Parathyroid adenoma (tissue), 2 donors: ENCODE data around the gene RPP14.
A peak's percentile ranks its signal among the peaks of the same experiment; 100 is the strongest.

ENCODE experiments used
- H2AFZ ChIP-seq: fragments of 300-600 bp; sonication (generic); one replicate; pipeline ENCODE4 v1.7.0; 2017; ENCODE audit warnings: antibody characterized with exemption, mild to moderate bottlenecking
- H3K27ac ChIP-seq: fragments of 300-600 bp; sonication (generic); one replicate; pipeline ENCODE4 v1.7.0; 2017
- H3K27me3 ChIP-seq: fragments of 300-600 bp; sonication (generic); one replicate; pipeline ENCODE4 v1.7.0; 2017; ENCODE audit warnings: low read length; ENCODE audit not compliant: control insufficient read depth, insufficient read depth
- H3K36me3 ChIP-seq: fragments of 300-600 bp; sonication (generic); one replicate; pipeline ENCODE4 v1.7.0; 2017; ENCODE audit warnings: low read length; ENCODE audit not compliant: control insufficient read depth, insufficient read depth
- H3K4me1 ChIP-seq: fragments of 300-600 bp; sonication (generic); one replicate; pipeline ENCODE4 v1.7.0; 2017; ENCODE audit warnings: control low read depth
- H3K4me2 ChIP-seq: fragments of 300-600 bp; sonication (generic); one replicate; pipeline ENCODE4 v1.7.0; 2017; ENCODE audit warnings: low read length
- H3K4me3 ChIP-seq: fragments of 300-600 bp; sonication (generic); one replicate; pipeline ENCODE4 v1.7.0; 2017; ENCODE audit warnings: low read depth, low read length
- H3K79me2 ChIP-seq: fragments of 300-600 bp; sonication (generic); one replicate; pipeline ENCODE4 v1.7.0; 2017; ENCODE audit warnings: control low read depth
- H3K9ac ChIP-seq: fragments of 300-600 bp; sonication (generic); one replicate; pipeline ENCODE4 v1.7.0; 2017; ENCODE audit warnings: mild to moderate bottlenecking
- H3K9me3 ChIP-seq: fragments of 300-600 bp; sonication (generic); one replicate; pipeline ENCODE4 v1.7.0; 2017; ENCODE audit warnings: low read length; ENCODE audit not compliant: control insufficient read depth
- TF ChIP-seq, protein P1 (sequence below): fragments of 300-600 bp; sonication (generic); IDR thresholded peaks from one replicate; pipeline ENCODE4 v1.7.0; 2017; ENCODE audit warnings: antibody characterized with exemption, mild to moderate bottlenecking
- donor health status: primary hyperparathyroidism.

The RPP14 gene

GRCh38 chr3:58329922-58330413 lies 23.9 kb downstream of the RPP14 start:
- Histone ChIP-seq H3K4me1 (peaks cover 32% of the 10 kb centered on the region), H3K9ac (no peak overlapping the region), H3K27ac (no peak overlapping the region), H3K4me2 (no peak overlapping the region), H3K79me2 (peaks cover 8% of the 10 kb centered on the region), H3K36me3 (no peaks in the 10 kb centered on the region), H3K4me3 (no peak overlapping the region), H3K9me3 (no peaks in the 10 kb centered on the region), H2AFZ (no peak overlapping the region), H3K27me3 (no peaks in the 10 kb centered on the region)
- TF ChIP-seq, protein P1, sequence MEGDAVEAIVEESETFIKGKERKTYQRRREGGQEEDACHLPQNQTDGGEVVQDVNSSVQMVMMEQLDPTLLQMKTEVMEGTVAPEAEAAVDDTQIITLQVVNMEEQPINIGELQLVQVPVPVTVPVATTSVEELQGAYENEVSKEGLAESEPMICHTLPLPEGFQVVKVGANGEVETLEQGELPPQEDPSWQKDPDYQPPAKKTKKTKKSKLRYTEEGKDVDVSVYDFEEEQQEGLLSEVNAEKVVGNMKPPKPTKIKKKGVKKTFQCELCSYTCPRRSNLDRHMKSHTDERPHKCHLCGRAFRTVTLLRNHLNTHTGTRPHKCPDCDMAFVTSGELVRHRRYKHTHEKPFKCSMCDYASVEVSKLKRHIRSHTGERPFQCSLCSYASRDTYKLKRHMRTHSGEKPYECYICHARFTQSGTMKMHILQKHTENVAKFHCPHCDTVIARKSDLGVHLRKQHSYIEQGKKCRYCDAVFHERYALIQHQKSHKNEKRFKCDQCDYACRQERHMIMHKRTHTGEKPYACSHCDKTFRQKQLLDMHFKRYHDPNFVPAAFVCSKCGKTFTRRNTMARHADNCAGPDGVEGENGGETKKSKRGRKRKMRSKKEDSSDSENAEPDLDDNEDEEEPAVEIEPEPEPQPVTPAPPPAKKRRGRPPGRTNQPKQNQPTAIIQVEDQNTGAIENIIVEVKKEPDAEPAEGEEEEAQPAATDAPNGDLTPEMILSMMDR, result no peak

GRCh38 chr3:58331593-58332152 lies 25.6 kb downstream of the RPP14 start:
- Histone ChIP-seq H3K9me3 (no peaks in the 10 kb centered on the region), H3K4me1 (peaks cover 37% of the 10 kb centered on the region), H3K27me3 (no peaks in the 10 kb centered on the region), H3K79me2 (peaks cover 13% of the 10 kb centered on the region), H3K27ac (peak overlapping the region; percentile 47), H3K9ac (no peak overlapping the region), H2AFZ (peak overlapping the region; percentile 63), H3K4me2 (no peak overlapping the region), H3K36me3 (no peaks in the 10 kb centered on the region), H3K4me3 (no peak overlapping the region)
- TF ChIP-seq, protein P1, result no peak

- H3K27me3 ChIP-seq, result no peaks in the 10 kb centered on the region
- peaks cover 23% of the 10 kb centered on the region for H3K79me2 ChIP-seq
- peaks cover 30% of the 10 kb centered on the region for H3K4me1 ChIP-seq
- peak within 1 kb of the TSS; percentile 78 for H3K27ac ChIP-seq
- H3K4me2 ChIP-seq, result peak within 1 kb of the TSS; percentile 89
- H3K4me3 ChIP-seq, result peak within 1 kb of the TSS; percentile 72
- H2AFZ ChIP-seq, result peak within 1 kb of the TSS; percentile 77
- TF ChIP-seq, protein P1, result no peak
- H3K9ac ChIP-seq, result peak within 1 kb of the TSS; percentile 63
- no peaks in the 10 kb centered on the region for H3K36me3 ChIP-seq
- no peaks in the 10 kb centered on the region for H3K9me3 ChIP-seq
Measured at GRCh38 chr3:58332575-58333188, 26.6 kb downstream of the RPP14 start, which contains the start of gene PXK. Gene PXK (plus strand): TSS chr3:58332892. CDS start chr3:58332989, 97 bp downstream.

DNA sequence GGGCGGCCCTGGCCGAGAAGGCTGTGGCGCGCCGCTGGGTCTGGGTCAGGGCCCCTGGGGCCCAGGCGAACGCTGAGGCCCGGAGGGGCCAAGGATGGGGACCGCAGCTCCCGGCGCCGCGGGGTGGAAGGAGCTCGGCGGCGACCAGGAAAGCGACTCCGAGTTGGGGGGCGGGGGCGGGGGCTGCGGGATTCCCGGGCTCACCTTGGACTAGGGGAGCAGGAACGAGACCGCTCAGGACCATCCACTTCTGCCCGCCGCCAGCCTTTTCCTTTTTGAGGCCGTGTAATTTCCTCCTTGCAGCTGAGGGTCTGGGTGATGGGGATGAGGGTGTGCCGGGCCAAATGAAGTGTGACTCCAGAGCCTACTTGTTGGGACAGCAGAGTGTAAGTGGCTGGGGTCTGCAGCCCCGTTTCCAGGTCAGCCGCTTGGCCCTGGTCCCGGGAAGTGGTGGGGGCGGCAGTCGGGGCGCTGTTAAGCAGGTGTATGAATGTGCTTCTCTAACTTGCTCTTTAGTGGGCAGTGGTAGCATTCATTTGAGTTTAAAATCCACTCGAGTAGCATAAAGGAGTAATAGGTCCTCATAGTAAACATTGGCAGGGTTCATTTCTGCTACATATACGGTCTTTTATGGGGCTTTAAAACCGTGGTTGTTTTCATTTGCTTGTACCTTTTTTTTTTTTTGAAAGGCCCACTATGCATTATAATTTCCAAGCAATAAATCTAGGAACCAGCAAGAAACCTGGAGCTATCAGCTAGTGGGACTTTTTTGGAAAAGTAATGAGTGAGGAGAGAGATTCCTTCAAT lies 27.4 kb downstream of the RPP14 start:
- Histone ChIP-seq H3K36me3 (no peaks in the 10 kb centered on the region), H2AFZ (peak overlapping the region; percentile 51), H3K4me1 (peaks cover 30% of the 10 kb centered on the region), H3K4me2 (peak overlapping the region; percentile 70), H3K9me3 (no peaks in the 10 kb centered on the region), H3K27me3 (no peaks in the 10 kb centered on the region), H3K27ac (peak overlapping the region; percentile 78), H3K4me3 (peak overlapping the region; percentile 72), H3K9ac (peak overlapping the region; percentile 63), H3K79me2 (peaks cover 29% of the 10 kb centered on the region)
- TF ChIP-seq, protein P1, result peak; percentile 14
